SK-N-MC (cell line): ENCODE data around the gene LPCAT2.

Source experiments
- EZH2 ChIP-seq: fragments of 200-600 bp; sonication (generic); IDR thresholded peaks from one replicate; pipeline ENCODE4 v1.6.1; 2017; ENCODE audit warnings: antibody characterized with exemption
- POLR2AphosphoS5 ChIP-seq: IDR thresholded peaks from 2 replicates; pipeline ENCODE4 v1.6.1; 2012; ENCODE audit warnings: mild to moderate bottlenecking, low read depth, low read length, borderline replicate concordance

DNA sequence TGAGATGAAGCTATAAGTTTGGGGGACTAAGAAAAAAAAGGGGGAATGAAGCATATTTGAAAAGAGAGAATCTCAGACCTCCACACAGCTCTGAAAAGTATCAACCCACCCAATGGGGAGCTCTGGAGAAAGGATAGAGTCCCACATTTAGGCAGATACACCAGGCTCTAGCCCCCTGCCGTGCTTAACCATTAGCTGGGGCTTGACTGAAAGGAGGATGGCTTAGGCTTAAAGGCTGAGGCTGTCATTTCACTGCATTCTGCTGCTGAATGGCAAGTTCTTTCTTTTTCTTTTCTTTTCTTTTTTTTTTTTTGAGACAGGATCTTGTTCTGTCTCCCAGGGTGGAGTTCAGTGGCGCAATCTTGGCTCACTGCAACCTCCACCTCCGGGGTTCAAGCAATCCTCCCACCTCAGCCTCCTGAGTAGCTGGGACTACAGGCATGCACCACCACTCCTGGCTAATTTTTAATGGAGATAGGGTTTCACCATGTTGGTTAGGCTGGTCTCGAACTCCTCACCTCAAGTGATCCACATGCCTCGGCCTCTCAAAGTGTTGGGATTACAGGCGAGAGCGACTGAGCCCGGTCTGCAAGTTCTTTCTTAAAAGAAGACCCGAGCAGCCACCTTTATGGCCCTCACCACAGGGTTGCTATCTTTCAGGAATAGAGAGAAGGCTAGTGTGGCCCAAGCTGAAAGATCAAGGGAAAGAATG is 38.9 kb upstream of the LPCAT2 start:
- no peak for TF ChIP-seq EZH2
- TF ChIP-seq POLR2AphosphoS5, result no peak
